HEK293T (cell line): ENCODE data around the gene MED27.

Experiments used
- ELF4 ChIP-seq: fragments of 450-650 bp; IDR thresholded peaks from 2 replicates; pipeline ENCODE4 v1.6.1; 2017; ENCODE audit warnings: antibody characterized with exemption
- HDGF ChIP-seq: fragments of 450-650 bp; IDR thresholded peaks from 2 replicates; pipeline ENCODE4 v1.6.1; 2017; ENCODE audit warnings: antibody characterized with exemption, borderline replicate concordance
- SP1 ChIP-seq: fragments of 450-650 bp; IDR thresholded peaks from 2 replicates; pipeline ENCODE4 v1.6.1; 2017
- SUZ12 ChIP-seq: fragments of 450-650 bp; IDR thresholded peaks from 2 replicates; pipeline ENCODE4 v1.6.1; 2016; ENCODE audit warnings: mild to moderate bottlenecking
- TARDBP ChIP-seq: fragments of 450-650 bp; IDR thresholded peaks from 2 replicates; pipeline ENCODE4 v1.6.1; 2016
- ZNF384 ChIP-seq: fragments of 450-650 bp; IDR thresholded peaks from 2 replicates; pipeline ENCODE4 v1.6.1; 2016

GRCh38 chr9:131888923-131889322 lies 190.7 kb downstream of the MED27 start:
- TF ChIP-seq SP1: no peak
- no peak for TF ChIP-seq SUZ12
- no peak for TF ChIP-seq TARDBP
- no peak for TF ChIP-seq ELF4
- no peak for TF ChIP-seq ZNF384
- no peak for TF ChIP-seq HDGF
